GM12875 (cell line): ENCODE measurements around the gene PURB.
"Not testable (repeated sequence)": the region's sequence is repeated elsewhere in the genome, so short reads cannot be mapped to it uniquely, and the experiment has no call there.

Experiments
- H3K4me3 ChIP-seq: one replicate; pipeline ENCODE4 v1.5.1; 2011; ENCODE audit warnings: low read depth, low read length, control low read depth
- CTCF ChIP-seq: IDR thresholded peaks from 2 replicates; pipeline ENCODE4 v1.5.1; 2011; ENCODE audit warnings: low read depth, mild to moderate bottlenecking, control low read depth, inconsistent platforms, low read length, moderate library complexity, borderline replicate concordance; ENCODE audit not compliant: insufficient read depth

Gene PURB

GRCh38 chr7:44885394-44886317, at the start of gene PURB:
PURB (minus strand) TSS chr7:44885530; CDS start chr7:44885348, 182 bp downstream.
- peak within 1 kb of the TSS; percentile 96 for H3K4me3 ChIP-seq
- no peak for TF ChIP-seq CTCF

- TF ChIP-seq CTCF: no peak
- H3K4me3 ChIP-seq: no peak overlapping the region
Observed at GRCh38 chr7:44935016-44935415, 49.7 kb upstream of the PURB start.

- H3K4me3 ChIP-seq: not testable (repeated sequence)
Observed at GRCh38 chr7:44934510-44934909, 49.2 kb upstream of the PURB start.

GRCh38 chr7:44930921-44931320, 45.6 kb upstream of the PURB start:
- no peak for TF ChIP-seq CTCF
- H3K4me3 ChIP-seq: no peak overlapping the region

GRCh38 chr7:44922351-44922694, 37.0 kb upstream of the PURB start:
- H3K4me3 ChIP-seq: no peak overlapping the region
- no peak for TF ChIP-seq CTCF

GRCh38 chr7:44921607-44922350, 36.4 kb upstream of the PURB start:
- TF ChIP-seq CTCF: peak; percentile 85
- no peak overlapping the region for H3K4me3 ChIP-seq

- no peak for TF ChIP-seq CTCF
- H3K4me3 ChIP-seq: no peak overlapping the region
Observed at GRCh38 chr7:44920119-44920518, 34.8 kb upstream of the PURB start.
